ENCODE measurements around the gene SAMD14.

The SAMD14 gene

DNA sequence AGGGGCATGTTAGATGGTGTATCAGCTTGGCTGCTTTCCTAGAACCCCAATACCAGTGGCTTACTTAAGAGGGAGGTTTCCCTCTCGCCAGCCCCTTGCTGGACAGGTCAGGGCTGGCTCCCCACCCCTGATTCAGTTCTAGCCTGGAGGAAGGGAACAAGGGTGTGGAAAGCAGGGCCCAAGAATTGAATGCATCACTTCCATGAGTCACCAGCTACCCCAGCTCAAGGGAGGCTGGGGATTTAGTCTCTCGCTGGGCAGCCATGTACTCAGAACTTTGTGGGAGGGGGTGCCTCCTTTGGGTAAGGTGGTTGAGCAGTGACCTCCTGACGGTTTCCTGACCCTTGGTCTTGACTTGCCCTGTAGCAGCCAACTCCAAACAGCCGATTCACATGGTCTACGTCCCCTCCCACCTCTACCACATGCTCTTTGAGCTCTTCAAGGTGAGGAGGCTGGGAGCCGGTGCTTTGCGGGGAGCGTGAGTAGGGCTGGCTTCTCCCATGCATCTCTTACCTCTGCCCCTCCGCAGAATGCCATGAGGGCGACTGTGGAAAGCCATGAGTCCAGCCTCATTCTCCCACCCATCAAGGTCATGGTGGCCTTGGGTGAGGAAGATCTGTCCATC lies 22.1 kb downstream of the SAMD14 start:
- Mint-ChIP-seq H3K9me3 (ENCODE audit: low read depth) (no peaks in the 10 kb centered on the region), H3K4me3 (no peak overlapping the region), H3K36me3 (no peaks in the 10 kb centered on the region), H3K27ac (no peak overlapping the region), H3K27me3 (no peaks in the 10 kb centered on the region), H3K4me1 (ENCODE audit: low read depth) (no peaks in the 10 kb centered on the region)

DNA sequence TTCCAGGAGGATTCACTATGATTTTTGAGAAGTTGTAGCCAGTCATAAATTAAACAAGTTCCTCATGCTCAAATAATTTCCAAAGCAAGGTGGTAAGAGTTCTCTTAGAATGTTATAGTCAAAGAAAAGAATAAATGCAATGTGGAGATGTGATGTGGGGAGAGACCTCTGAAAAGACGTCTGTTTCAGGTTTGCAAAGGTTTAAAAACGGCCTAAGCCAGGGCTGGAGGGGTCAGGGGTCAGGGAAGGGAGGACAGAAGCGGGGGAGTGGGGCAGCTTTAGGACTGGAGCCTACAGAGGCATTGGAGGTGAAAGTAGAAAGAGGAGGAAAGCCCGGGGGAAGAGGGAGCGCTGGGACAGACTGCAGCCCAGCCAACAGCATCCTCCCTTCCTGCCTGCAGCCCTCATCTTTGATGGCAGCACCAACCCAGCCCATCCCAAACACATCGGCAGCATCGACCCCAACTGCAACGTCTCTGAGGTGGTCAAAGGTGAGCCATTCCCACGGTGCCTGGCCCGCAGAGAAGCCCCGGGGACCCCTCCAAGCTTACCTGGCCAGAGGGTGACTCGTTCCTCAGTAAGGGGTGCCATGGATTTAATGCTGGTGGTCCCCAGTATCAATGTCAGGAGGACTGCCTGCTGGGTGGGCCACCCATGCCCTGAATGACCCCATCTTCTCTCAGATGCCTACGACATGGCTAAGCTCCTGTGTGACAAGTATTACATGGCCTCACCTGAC lies 23.4 kb downstream of the SAMD14 start:
- no peaks in the 10 kb centered on the region for H3K4me1 Mint-ChIP-seq (ENCODE audit: low read depth)
- H3K9me3 Mint-ChIP-seq (ENCODE audit: low read depth) = no peaks in the 10 kb centered on the region
- H3K27ac Mint-ChIP-seq = no peak overlapping the region
- H3K27me3 Mint-ChIP-seq = no peaks in the 10 kb centered on the region
- no peak overlapping the region for H3K4me3 Mint-ChIP-seq
- no peaks in the 10 kb centered on the region for H3K36me3 Mint-ChIP-seq

DNA sequence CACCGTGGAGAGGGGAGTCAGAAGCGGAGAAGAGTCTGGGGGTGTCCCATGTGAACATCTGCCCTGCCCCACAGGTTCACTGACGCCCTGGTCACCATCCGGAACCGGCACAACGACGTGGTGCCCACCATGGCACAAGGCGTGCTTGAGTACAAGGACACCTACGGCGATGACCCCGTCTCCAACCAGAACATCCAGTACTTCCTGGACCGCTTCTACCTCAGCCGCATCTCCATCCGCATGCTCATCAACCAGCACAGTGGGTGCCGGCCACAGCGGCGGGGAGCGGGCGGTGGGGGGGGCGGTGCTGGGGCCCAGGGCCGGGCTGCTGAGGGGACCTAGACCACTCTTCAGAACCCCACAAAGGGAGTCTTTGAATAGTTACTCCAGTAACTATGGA lies 24.1 kb downstream of the SAMD14 start:
- Mint-ChIP-seq H3K27ac (no peak overlapping the region), H3K36me3 (no peaks in the 10 kb centered on the region), H3K4me1 (ENCODE audit: low read depth) (no peaks in the 10 kb centered on the region), H3K27me3 (no peaks in the 10 kb centered on the region), H3K4me3 (no peak overlapping the region), H3K9me3 (ENCODE audit: low read depth) (no peaks in the 10 kb centered on the region)

DNA sequence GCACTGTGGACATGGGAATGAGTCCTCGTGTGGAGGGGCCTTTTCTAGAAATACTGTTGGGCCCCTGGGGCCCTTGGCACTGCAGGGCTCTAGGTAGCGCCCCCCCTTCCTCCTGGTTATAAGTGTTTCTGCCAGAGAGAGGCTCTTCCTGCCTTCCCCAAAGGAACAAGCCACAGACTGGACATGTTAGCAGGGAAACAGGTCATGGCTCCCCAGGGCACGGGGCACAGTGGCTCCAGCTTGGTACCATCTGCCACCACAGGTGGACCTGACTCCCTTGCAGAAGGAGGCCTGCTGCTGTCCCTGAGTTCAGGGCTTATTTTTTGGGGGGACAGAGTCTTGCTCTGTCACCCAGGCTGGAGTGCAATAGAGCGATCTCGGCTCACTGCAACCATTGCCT lies 26.0 kb downstream of the SAMD14 start:
- Mint-ChIP-seq H3K27me3 (no peaks in the 10 kb centered on the region), H3K27ac (no peak overlapping the region), H3K9me3 (ENCODE audit: low read depth) (no peaks in the 10 kb centered on the region), H3K4me1 (ENCODE audit: low read depth) (no peaks in the 10 kb centered on the region), H3K4me3 (no peak overlapping the region), H3K36me3 (no peaks in the 10 kb centered on the region)

DNA sequence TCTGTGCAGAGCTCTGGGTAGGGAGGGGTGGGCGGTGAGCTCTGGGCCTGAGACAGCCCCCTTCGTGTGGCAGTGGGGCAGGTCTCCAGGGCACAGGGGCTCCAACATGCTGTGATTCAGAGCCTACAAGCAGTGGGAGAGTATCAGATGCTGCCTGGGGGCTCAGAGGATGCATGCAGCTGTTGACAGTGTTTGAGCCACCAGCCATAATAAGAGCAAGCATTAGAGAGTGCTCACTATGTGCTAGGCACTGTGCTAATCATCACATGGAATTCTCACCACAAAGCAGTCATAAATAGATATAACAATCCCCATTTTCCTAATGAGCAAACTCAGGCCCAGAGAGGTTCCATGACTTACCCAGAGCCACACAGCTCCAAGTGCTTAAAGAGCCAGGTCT lies 26.7 kb downstream of the SAMD14 start:
- no peaks in the 10 kb centered on the region for H3K9me3 Mint-ChIP-seq (ENCODE audit: low read depth)
- H3K4me3 Mint-ChIP-seq = no peak overlapping the region
- no peaks in the 10 kb centered on the region for H3K27me3 Mint-ChIP-seq
- no peak overlapping the region for H3K27ac Mint-ChIP-seq
- H3K36me3 Mint-ChIP-seq = no peaks in the 10 kb centered on the region
- H3K4me1 Mint-ChIP-seq (ENCODE audit: low read depth) = peaks cover 2% of the 10 kb centered on the region

DNA sequence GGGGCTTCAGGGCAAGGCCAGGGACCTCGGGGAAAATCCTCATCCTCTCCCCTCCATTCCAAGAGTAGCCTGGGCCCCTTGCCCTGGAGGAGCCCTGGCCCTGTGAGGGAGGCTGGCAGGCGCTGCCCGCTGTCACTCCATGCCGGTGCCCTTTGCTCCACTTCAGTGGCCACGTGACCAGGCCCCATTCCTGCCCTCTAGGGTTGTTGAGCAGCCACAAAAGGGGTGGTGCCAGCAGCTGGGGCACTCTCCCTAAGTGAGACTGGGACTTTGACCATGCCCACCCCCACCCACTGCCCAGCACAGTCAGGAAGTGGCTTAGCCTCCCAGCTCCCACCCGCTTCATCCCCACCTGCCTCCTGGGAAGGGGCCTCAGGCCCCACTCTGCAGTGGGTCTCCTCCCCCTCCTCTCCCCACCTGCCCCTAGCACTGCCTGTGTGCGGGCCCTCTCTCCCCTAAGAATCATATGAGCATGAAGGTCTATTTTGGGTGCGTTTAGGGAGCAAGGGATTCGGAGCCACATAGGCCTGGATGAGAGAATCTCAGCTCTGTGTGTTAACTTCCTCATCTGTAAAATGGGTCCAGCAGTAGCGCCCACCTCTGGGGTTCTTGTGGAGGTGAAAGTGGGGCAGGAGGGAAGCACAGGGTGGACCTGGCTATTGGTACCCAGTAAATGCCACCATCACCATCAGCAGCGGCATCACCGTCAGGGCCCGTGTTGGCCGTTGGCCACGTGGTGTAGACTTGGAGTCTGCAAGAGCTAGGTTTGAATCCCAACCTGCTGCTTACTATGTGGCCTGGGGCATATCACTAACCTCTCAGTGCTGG lies 27.6 kb downstream of the SAMD14 start:
- Mint-ChIP-seq H3K36me3 (no peaks in the 10 kb centered on the region), H3K4me1 (ENCODE audit: low read depth) (peaks cover 2% of the 10 kb centered on the region), H3K27me3 (no peaks in the 10 kb centered on the region), H3K27ac (no peak overlapping the region), H3K9me3 (ENCODE audit: low read depth) (no peaks in the 10 kb centered on the region), H3K4me3 (no peak overlapping the region)

DNA sequence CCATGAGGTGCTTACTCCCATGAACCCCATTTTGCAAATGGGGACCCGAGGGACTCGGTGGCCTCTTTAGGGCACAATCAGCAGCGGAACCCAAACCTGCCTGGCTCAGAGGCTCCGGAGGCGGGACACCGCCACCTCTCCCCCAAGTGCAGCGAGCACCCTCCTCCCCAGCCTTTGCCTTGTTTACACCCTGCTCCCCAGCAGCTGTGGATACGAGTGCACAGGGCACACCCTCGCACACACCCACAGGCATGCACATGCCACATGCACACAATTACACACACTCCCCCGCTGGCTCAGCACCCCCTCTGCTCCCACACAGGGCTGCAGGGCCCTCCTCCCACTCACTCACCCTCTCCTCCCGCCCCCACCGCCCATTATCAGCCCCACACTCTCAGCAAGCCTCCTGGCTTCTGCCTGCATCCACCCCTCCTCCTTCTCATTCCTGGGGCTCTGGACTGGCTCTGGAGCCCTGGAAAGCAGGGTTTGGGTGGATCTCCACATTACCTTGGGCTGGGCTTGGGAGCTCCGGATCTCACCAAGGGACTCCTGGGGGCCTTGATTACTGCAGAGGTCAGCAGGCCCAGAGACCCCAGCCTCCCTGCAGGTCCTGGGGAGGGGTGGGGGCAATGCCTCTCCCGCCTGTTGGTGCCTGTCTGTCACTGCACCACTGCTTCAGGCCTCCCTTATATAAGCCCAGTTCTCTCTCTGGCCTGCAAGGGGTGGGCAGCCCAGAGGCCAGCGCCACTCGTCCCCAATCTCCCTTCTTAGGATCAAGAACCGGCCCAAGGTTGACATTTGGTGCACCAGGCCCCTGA lies 28.4 kb downstream of the SAMD14 start:
- Mint-ChIP-seq H3K4me1 (ENCODE audit: low read depth) (peaks cover 9% of the 10 kb centered on the region), H3K9me3 (ENCODE audit: low read depth) (no peaks in the 10 kb centered on the region), H3K27ac (no peak overlapping the region), H3K27me3 (no peaks in the 10 kb centered on the region), H3K36me3 (no peaks in the 10 kb centered on the region), H3K4me3 (no peak overlapping the region)

DNA sequence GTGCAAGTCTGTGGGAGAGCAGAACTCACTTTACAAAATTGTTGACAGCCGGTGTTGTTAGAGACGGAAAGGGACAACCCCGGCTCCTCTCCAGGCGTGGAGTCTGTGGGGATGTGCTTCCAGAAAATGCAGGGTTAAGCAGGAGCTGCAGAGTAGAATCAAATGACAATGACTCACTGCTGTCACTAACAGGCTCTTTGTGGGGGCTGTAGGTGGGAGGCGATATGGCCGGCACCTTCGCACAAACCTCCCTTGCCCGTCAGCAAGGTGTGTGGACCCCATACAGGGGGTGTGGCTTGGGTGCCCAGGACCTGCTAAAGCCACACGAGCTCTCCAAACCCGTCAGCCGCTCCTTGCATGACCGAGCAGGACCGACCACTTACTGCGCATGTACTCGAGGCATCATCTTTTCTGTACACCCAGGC lies 29.0 kb downstream of the SAMD14 start:
- Mint-ChIP-seq H3K27me3 (no peaks in the 10 kb centered on the region), H3K27ac (no peak overlapping the region), H3K4me1 (ENCODE audit: low read depth) (peaks cover 14% of the 10 kb centered on the region), H3K9me3 (ENCODE audit: low read depth) (no peaks in the 10 kb centered on the region), H3K36me3 (no peaks in the 10 kb centered on the region), H3K4me3 (no peak overlapping the region)

DNA sequence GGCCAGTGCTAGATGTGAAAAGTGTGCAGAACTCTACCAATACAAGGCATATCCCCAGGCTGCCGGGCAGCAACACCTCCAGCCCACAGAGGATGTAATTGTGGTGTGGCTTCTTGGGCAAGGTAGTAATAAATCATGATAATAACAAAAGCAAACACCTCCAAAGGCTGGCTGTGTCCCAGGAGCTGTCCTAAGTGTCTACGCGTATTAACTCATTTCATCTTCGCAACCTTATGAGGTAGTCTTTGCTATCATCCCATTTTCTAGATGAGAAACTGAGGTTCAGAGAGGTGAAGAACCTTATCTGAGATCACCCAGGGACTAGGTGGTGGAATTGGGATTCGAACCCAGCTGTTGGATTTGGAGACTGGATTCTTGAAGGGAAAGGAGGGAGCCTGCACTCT lies 29.5 kb downstream of the SAMD14 start:
- H3K4me3 Mint-ChIP-seq = no peak overlapping the region
- no peaks in the 10 kb centered on the region for H3K36me3 Mint-ChIP-seq
- no peak overlapping the region for H3K27ac Mint-ChIP-seq
- H3K4me1 Mint-ChIP-seq (ENCODE audit: low read depth) = peaks cover 18% of the 10 kb centered on the region
- no peaks in the 10 kb centered on the region for H3K9me3 Mint-ChIP-seq (ENCODE audit: low read depth)
- H3K27me3 Mint-ChIP-seq = no peaks in the 10 kb centered on the region

DNA sequence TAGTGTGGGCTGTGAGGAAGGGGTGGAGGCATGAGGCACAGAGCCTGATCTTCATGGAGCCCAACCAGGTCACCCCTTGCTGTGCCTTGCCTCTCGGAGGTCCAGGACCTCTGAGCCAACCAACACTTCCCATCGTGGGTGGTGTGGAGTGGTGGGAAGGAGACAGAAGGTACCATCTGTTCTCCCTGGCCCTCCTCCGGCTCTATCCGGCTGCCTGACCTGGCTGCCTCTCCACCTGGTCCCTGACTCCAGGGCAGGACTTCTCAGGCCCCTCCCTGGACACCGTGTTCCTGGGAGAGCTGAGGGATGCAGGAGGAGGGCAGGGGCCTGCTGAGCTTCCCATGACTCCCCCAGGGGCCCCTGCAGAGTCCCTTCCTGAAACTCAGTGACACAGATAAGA lies 31.0 kb downstream of the SAMD14 start:
- H3K27ac Mint-ChIP-seq = no peak overlapping the region
- no peak overlapping the region for H3K4me3 Mint-ChIP-seq
- no peaks in the 10 kb centered on the region for H3K9me3 Mint-ChIP-seq (ENCODE audit: low read depth)
- H3K27me3 Mint-ChIP-seq = no peaks in the 10 kb centered on the region
- no peaks in the 10 kb centered on the region for H3K36me3 Mint-ChIP-seq
- peaks cover 29% of the 10 kb centered on the region for H3K4me1 Mint-ChIP-seq (ENCODE audit: low read depth)

DNA sequence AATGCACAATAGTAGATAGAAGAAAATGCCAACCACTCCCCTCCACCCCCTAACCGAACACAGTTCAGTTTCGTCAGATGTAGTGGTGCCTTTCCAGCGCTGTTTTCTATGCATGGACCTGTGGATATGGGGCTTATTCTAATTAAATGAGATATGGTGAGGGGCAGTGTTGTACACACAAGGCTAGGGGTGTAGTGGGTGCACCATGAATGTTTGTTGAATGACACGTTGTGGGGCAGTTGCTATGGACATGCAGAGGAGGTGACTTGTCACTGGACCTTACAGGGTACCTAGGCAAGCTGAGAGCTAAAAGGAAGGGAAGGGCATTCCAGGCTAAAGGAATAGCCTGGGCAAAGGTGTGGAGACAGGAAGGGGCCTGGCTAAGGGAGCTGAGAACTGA lies 31.4 kb downstream of the SAMD14 start:
- no peaks in the 10 kb centered on the region for H3K9me3 Mint-ChIP-seq (ENCODE audit: low read depth)
- peaks cover 30% of the 10 kb centered on the region for H3K4me1 Mint-ChIP-seq (ENCODE audit: low read depth)
- H3K27me3 Mint-ChIP-seq = no peaks in the 10 kb centered on the region
- H3K36me3 Mint-ChIP-seq = no peaks in the 10 kb centered on the region
- H3K27ac Mint-ChIP-seq = no peak overlapping the region
- no peak overlapping the region for H3K4me3 Mint-ChIP-seq

DNA sequence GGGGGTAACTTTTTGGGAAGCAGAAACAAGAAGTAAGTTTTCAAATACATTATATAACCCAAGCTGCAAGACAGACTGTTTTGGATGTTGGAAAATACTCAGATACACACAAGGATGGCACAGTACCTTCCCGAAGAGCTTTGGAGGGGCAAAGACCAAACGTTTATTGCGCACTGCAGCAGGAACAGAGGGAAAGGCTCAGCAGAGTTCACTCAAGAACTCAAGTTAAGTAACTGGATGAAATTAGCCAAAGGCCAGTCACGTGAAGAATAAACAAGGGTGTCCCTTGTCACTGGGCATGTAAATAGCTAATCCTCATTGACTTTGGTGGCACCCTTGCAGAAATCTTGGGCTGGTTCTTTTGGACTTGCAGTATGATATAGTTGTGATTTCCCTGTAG lies 32.0 kb downstream of the SAMD14 start:
- no peaks in the 10 kb centered on the region for H3K27me3 Mint-ChIP-seq
- no peaks in the 10 kb centered on the region for H3K36me3 Mint-ChIP-seq
- H3K4me3 Mint-ChIP-seq = no peak overlapping the region

DNA sequence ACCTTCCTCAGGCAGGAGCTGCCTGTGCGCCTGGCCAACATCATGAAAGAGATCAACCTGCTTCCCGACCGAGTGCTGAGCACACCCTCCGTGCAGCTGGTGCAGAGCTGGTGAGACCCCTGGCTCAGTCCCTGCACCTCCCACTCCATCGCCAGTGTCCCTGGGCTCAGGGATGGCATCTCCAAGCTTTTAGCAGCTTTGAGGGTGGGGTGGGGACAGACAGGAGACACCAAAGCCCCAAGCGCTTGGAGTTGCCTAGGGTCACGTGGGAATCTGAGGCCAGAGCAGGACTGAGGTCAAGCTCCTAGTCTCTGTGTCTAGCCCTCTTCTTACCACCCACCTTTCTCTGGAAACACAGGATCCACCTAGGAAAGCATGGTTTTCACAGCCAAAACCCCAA lies 32.5 kb downstream of the SAMD14 start:
- peak overlapping the region; percentile 23 for H3K4me3 Mint-ChIP-seq
- H3K36me3 Mint-ChIP-seq = no peaks in the 10 kb centered on the region
- H3K9me3 Mint-ChIP-seq (ENCODE audit: low read depth) = no peaks in the 10 kb centered on the region
- no peaks in the 10 kb centered on the region for H3K27me3 Mint-ChIP-seq
- H3K4me1 Mint-ChIP-seq (ENCODE audit: low read depth) = peaks cover 32% of the 10 kb centered on the region
- no peak overlapping the region for H3K27ac Mint-ChIP-seq

More for the DNA sequence above, 32.0 kb downstream of the SAMD14 start:
- peaks cover 32% of the 10 kb centered on the region for H3K4me1 Mint-ChIP-seq (ENCODE audit: low read depth)
- H3K27ac Mint-ChIP-seq = no peak overlapping the region
- H3K9me3 Mint-ChIP-seq (ENCODE audit: low read depth) = no peaks in the 10 kb centered on the region

DNA sequence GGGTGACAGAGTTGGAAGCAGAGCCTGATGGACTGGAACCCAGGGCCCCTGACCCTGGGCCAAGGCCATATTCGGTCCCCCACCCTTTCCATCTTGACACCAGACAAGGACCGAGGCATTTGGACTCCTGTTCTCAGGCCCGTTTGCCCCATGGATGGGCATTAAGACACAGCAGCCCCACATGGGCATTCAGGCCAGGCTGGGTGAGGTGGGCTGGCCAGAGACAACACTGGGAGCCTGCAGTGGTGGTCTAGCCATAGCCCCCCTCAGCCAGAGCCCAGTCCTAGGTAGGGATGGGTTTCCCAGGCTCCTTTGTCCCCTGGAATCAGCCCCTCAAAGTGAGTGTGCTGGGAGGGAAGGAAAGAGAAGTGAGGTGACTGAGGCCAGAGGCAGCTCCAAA lies 33.2 kb downstream of the SAMD14 start:
- Mint-ChIP-seq H3K4me3 (no peak overlapping the region), H3K9me3 (ENCODE audit: low read depth) (no peaks in the 10 kb centered on the region), H3K27ac (no peak overlapping the region), H3K27me3 (no peaks in the 10 kb centered on the region), H3K36me3 (no peaks in the 10 kb centered on the region), H3K4me1 (ENCODE audit: low read depth) (peaks cover 32% of the 10 kb centered on the region)

DNA sequence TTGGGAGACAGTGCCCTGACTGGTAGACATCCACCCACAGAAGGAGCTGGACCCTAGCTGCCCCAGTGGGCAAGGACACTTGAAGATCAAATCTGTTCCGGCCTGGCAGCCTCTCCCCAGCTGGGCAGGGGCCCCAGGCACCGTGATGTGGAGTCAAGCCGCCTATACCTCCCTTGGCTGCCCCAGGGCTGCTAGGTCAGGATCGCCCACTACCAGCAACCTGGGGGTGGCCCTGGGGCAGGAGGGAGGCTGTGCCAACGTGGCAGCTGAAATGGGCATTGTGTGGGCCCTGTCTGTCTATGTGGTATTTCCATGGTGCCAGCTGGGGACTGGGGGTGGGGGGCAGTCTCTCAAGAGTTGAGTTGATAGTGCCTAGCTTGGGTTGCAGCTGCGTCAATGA lies 33.9 kb downstream of the SAMD14 start:
- Mint-ChIP-seq H3K4me3 (peak overlapping the region; percentile 97), H3K9me3 (ENCODE audit: low read depth) (no peaks in the 10 kb centered on the region), H3K27me3 (no peaks in the 10 kb centered on the region), H3K4me1 (ENCODE audit: low read depth) (peaks cover 32% of the 10 kb centered on the region), H3K36me3 (no peaks in the 10 kb centered on the region), H3K27ac (peak overlapping the region; percentile 79)
